SW 1271 (cell line): Measurements from ENCODE around the gene TM9SF4.
"Not testable (repeated sequence)": the region's sequence is repeated elsewhere in the genome, so short reads cannot be mapped to it uniquely, and the experiment has no call there.

ENCODE experiments used
- DNase-seq, 2 experiments: peaks; one replicate each; lab custom pipeline; 2025; lab: John Stamatoyannopoulos, UW

TM9SF4 gene

DNA sequence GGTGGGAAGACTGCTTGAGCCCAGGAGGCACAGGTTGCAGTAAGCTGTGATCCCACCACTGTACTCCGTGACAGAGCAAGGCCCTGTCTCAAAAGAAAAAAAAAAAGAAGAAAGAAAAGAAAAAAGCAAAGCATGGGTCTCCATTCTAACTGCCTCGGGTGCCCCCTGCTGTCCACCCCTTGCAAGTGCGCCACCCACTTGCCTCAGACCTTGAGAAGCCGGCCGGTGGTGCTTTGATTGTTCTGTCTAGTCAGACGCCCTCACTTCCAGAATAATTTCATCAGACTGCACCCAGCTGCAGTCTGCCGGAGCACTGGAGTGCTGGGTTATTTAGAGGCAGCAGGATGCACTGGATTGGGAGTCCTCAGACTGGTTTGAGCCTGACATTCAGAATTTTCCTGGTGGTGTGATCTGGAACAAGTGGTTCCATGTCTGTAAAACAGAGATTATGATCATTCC lies 17.6 kb upstream of the TM9SF4 start:
- peak; percentile 76 to 80 for DNase-seq

DNA sequence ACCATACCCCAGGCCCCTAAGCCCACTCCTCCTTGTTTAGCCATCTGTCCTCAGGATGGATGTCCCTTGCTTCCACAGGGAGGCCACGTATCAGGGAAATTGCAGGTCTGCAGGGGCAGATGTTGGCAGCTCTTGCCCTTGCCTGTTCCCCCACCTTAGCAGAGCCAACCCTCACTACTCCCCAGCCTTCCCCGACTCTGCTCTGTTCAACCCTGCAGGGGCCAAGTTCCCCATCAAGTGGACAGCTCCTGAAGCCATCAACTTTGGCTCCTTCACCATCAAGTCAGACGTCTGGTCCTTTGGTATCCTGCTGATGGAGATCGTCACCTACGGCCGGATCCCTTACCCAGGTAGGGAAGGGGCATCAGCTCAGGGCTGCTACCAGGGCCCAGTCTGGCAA lies 10.7 kb upstream of the TM9SF4 start:
- DNase-seq: no peak

DNA sequence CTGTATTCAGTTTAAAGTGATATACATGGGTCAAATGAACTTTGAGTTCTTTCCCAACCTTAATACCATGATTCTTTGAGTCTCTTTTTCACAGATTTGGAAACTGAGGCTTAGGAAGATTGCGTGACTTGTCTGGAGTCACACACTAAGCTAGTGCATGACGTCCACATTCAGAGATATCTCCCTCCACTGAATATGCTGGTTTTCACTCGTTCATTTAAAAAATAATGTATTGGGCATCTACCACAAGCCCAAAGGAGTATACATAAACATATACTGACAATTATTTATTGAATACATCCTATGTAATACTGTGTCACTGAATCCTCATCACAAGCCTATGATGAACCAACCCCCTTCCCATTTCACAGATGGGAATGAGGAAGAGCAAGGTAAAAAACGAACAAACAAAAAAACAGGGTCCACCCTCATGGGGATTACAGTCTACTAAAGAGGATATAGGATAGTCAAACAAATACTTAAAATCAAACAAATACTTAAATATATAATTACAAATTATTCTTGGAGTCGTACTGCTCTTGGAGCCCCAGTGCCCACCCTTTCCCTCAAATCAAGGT lies 611 bp upstream of the TM9SF4 start:
- DNase-seq: no peak

DNA sequence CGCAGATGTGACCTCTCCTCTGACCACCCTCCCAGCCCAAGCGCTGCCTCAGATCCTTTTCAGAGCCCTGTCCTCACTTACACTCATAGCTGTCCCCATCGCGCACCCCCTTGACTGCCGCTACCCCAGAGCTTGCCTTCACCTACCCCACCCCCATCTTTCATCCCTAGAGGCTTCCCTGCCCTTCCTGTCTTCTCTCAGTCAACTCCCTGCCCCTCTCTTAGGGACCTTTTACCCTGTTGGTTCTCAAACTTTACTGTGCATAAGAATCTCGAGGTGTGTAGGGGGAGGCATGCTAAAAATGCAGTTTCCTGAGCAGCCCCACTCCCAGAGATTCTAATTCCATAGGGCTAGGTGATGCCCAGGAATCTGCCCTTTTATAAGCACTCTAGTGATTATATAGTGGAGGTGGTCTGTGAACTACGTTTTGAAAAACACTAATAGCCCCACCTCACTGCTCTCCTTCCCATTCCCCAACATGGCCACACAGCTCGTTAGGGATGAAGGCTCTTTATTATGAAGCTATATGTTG lies 725 bp downstream of the TM9SF4 start:
- no peak for DNase-seq

DNA sequence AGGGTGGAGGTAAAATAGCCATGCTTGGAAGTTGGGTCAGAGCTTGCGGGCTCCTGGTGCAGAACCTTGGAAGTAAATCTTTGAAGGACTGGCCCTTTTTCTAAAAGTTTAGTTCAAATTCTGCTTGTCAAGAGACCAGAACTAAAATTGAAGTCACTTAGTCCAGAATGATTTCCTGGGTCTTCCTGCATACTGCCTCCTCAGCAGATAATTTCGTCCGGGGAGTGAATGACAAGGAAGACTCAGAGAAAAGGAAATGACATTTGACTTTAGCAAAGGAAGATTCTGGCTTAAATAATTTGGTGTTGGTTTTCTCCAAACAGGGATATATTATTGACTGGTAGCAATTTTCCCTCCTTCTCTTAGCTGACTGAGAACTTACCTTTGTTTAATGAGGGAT lies 1.2 kb downstream of the TM9SF4 start:
- no peak for DNase-seq

DNA sequence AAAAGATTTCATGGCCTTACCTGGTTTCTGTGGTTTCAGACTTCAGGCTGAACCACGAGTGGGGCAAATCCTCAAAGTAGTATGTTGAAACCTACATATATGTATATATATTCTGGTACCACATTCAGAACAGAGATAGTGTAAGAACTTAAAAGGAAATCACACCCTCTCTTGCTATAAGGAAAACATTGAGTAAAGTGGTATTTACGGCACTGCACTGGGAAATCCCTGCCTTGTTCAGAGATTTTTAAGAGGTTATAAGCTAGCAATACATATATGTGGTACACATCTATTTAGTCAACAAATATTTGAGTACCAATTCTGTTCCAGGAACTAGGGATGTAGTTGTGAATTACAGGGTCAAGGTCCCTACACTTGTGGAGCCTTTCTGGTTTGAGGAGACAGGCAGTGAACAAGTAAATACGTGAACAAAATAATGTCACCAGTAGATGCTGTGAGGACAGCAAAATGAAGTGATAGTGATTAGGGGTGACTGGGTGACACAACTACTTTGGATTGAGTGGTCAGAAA lies 1.7 kb downstream of the TM9SF4 start:
- DNase-seq: no peak

DNA sequence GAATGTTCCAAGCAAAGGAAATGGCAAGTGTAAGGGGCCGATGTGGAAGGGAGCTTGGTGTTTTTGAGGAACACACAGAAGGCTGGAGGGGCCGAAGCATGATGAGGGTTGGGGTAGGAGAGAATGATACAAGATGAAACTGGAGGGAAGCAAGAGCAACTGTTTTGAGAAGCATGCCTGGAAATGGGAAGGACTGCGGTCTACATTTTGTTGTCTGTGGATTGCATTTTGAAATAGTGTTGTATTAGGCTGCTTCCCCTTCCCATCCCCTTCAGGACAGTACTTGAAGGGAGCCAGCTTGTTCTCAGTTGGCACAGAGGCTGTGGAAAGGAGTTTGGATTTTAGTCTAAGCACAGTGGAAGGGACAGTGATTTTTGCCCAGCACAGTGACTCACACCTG lies 2.2 kb downstream of the TM9SF4 start:
- no peak for DNase-seq

DNA sequence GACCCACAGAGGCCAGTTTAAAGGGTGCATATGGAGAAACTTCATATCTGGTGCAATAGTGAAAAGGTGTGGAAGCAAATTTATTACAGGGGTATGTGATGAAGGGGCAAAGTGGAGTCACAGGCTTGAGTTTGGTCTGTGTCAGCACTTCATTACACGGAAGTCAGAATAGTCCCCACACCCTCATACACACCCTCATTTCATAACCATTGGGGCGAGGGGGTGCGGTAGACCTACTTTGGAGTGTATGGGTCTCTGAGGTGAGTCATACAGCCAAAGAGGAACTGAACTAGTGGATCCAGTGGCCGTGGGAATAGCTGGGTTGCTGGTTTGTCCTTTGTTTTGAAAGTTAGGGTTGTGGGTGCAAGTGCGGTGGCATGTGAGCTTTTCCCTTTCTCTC lies 3.3 kb downstream of the TM9SF4 start:
- DNase-seq: no peak

DNA sequence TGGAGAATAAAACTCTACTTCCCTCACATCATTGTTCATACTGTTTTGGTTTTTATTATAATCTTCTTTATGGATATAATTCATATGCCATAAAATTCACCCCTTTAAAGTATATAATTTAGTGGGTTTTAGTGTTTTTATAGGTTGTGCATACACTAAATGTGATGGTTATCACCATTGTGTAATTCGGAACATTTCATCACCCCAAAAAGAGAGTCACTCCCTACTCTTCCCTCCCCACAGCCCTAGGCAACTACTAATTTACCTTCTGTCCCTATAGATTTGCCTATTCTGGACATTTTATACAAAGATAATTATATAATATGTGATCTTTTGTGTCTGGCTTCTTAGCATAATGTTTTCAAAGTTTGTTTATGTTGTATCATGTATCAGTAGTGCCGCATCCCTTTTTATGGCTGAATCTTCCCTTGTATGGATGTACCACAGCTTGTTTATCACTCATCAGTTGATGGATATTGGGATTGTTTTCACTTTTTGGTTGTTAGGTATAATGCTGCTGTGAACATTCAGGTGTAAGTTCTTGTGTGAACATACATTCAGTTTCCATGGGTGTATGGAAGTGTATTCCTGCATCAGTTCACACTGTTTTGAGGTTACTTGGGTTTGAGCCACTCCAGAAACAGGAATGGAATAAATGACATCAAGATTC lies 4.2 kb downstream of the TM9SF4 start:
- no peak for DNase-seq

DNA sequence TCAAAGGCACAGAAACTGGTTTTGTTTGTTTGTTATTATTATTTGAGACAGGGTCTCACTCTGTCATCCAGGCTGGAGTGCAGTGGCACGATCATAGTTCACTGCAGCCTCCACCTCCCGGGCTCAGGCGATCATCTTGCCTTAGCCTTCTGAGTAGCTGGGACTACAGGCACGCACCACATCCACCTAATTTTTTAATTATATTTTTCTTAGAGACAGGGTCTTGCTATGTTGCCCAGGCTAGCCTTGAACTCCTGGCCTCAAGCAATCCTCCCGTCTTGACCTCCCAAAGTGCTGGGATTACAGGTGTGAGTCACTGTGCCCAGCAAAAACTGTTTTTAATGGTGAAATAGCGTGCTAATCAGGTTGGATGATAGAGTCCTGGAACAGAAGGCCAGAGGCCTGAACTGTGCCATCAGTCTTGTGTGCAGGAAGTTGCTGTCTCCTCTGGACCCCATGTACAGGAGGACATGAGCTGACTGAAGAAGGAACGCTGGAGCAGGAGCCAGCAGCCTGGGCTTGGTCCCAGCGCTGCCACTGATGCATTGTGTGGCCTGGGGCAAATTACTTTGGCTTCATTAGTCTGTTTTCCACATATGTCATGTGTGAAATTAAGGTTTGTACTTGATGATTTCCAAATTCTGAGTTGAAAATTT lies 4.9 kb downstream of the TM9SF4 start:
- no peak for DNase-seq

DNA sequence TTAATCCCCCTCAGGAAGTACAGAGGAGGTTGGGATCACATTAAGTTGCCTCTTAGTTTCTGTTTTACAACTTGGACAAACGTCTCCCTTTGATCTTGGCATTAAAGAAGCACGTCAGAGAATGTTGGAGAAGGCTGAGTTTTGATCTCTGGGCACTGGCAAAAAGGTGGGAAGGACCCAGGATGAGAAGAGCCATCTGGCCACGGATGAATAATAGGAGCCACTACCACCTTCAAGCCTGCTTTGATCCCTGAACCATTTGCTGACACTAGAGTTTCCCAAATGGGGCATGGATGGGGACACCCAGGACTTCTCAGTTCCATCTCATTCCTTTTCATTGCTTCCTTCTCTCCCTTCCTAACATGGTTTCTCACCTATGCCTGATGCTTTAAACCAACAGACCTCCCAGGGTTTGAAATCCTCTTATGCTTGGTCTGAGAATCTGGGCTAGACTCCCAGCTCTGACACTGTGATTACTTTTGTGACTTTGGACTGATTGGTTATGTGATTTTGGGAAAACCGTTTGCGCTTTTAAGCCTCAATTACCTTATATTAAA lies 5.8 kb downstream of the TM9SF4 start:
- no peak for DNase-seq

DNA sequence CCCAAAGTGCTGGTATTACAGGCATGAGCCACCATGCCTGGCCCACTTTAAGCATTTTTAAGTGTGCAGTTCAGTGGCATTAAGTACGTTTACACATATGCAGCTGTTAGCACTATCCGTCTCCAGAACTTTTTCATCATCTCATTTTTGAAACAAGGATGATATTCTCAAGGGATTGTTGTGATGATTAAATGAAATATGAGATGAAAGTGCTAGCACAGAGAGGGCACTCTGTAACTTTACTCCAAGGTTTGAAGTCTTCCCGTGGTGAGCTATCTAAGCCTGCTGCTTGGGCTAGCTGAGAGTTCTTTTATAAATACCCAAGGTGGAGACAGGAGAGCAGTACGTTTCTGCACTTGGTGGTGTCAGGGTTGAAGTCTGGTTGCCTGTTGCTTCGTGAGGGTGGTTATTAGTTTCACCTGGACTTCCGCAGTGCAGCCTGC lies 6.6 kb downstream of the TM9SF4 start:
- no peak for DNase-seq

DNA sequence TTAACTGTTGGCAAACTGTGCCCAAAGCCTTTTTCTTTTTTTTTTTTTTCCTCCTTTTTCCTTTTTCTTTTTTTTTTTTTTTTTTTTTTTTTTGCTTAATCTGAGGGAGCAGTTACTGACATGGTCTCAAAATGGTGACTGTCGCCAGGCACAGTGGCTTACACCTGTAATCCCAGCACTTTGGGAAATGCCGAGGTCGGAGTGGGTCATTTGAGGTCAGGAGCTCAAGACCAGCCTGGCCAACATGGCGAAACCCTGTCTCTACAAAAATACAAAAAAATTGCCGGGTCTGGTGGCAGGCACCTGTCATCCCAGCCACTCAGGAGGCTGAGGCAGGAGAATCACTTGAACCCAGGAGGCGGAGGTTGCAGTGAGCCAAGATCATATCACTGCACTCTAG lies 7.3 kb downstream of the TM9SF4 start:
- DNase-seq: not testable (repeated sequence)

DNA sequence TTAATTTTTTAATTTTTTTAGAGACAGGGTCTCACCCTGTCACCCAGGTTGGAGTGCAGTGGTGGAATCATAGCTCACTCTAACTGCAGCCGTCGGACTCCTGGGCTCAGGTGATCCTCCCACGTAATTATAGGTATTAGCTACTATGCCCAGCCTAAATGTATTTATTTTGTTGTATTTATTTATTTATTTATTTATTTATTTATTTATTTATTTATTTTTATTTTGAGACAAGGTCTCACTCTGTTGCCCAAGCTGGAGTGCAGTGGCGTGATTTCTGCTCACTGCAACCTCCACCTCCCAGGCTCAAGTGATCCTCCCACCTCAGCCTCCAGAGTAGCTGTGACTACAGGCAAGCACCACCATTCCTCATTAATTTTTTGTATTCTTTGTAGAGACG lies 8.9 kb downstream of the TM9SF4 start:
- DNase-seq: not testable (repeated sequence)

DNA sequence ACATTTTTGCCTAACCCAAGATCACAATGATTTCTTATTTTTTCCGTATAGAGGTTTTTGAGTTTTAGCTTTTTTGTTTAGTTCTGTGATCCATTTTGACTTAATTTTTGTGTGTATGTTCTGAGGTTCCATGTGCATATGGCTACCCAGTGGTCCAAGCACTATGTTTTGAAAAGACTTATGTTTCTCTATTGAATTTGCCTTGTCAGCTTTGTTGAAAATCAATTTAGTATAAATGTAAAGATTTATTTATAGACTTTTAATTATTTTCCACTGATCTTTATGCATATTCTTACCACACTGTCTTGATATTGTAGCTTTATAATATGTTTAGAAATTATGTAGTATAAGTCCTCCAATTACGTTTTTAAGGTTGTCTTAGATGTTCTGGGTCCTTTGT lies 10.2 kb downstream of the TM9SF4 start:
- no peak for DNase-seq

DNA sequence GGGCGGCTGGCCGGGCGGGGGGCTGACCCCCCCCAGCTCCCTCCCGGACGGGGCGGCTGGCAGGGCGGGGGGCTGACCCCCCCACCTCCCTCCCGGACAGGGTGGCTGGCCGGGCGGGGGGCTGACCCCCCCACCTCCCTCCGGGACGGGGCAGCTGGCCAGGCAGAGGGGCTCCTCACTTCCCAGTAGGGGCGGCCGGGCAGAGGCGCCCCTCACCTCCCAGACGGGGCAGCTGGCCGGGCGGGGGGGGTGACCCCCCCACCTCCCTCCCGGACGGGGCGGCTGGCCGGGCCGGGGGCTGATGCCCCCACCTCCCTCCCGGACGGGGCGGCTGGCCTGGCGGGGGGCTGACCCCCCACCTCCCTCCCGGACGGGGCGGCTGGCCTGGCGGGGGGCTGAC lies 12.4 kb downstream of the TM9SF4 start:
- DNase-seq: not testable (repeated sequence)

DNA sequence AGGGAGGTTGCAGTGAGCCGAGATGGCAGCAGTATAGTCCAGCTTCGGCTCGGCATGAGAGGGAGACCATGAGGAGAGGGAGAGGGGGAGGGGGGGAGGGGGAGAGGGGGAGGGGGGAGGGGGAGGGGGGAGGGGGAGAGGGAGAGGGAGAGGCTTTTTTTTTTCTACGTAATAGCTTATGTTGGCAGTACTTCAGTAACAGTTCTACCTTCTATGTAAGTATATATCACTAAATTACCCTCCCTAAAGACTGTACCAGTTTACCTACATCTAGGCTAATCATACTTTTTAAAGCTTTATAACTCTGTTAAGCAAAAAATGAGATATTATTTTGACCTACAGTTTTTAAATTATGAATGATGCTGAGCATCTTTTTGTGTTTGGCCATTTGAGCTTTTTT lies 13.6 kb downstream of the TM9SF4 start:
- no peak for DNase-seq

DNA sequence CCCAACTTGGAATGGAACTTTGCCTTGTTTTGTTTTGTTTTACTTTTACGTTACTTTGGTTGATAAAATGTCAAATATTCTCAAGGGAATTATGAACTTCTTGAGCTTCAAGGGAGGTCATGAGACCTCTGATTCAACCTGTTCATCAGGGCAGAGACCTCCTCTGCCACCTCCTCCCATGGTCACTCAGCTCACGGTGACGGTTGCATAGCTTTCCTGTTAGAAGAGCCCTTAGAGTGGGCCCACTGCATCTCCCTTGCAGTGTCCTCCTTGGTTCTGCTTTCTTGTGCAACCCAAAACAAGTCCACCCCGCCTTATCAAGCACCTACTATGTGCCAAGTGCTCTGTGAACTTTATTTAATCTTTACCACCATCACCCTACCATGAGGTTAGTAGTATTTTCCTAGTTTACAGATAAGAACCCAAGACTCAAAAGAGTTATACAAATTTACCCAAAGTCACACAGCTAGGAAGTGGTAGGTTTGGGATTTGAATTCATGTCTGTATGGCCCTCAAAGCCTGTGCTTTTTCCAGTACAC lies 15.5 kb downstream of the TM9SF4 start:
- DNase-seq: no peak

DNA sequence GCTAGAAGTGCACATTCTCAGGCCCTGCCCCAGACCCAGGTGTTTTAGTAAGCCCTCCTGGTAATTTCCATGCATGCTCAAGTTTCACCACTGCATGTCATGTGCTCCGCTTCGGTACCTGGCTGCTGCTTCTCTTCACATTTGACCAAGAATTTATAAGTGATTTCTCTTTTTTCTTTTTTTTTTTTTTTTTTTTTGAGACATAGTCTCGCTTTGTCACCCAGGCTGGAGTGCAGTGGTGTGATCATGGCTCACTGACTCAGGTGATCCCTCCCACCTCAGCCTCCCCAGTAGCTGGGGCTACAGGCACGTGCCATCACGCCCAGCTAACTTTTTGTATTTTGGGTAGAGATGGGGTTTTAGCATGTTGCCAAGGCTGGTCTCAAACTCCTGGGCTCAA lies 16.0 kb downstream of the TM9SF4 start:
- DNase-seq: no peak

DNA sequence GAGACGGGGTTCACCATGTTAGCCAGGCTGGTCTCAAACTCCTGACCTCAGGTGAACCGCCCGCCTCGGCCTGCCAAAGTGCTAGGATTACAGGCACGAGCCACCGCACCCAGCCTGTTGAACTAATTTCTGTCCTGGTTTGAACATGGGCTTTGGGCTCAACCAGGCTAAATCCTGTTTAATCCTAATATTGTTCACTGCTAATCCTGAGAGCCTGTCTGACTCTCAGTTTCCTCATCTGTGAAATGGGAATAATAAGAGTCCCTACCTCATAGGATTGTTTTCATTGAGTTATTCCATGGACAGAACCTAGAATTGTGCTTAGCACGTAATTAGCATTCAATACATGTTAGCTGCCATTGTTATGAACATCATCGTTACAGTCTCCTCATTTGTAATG lies 17.4 kb downstream of the TM9SF4 start:
- DNase-seq: no peak

DNA sequence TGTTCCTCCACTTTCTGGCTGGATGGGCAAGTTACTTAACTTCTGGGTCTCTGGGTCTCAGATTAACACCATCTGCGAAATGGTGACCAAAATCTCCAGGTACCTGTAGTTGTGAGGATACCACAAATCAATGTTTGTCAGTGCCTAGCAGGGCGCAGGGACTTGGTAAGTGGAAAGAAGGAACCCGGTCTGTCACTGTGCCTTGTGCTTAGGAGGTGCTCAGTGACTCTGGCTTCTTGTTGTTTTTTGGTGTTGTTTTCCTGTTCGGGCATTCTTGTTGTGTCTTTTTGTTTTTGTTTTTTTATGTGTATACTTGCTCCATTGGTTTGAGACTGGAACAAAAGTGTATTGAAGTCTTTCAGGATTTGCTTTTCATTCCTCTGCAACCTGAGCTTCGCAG lies 17.8 kb downstream of the TM9SF4 start:
- no peak for DNase-seq

DNA sequence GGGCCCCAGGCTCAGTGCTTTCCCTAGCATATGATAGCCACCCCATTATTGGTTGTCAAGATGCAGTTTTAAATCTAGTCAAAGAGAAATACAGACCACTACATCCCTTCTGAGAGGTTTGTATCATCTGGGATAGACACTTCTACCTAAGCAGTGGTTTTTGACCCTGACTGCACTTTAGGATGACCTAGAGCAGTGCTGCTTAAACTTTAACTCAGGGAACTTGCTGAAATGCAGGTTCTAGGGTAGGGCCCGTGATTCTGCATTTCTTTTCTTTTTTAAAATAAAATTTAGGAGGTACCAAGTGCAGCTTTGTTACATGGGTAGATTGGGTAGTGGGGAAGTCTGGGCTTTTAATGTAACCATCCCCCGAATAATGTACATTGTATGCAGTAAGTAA lies 18.7 kb downstream of the TM9SF4 start:
- DNase-seq: no peak
